Measurements from ENCODE around the gene HRK. TPM values are rescaled to one million over a fixed set of nuclear protein-coding genes. Genes with fewer than 3 reads are reported as not detected.

HRK gene
- total RNA-seq, 1 experiment from 2014 or later, result 1.2 TPM

Other genes starting within 250 kb of the HRK start
- 23.0 and 33.3 TPM in 2 replicates for gene SPRING1, start 143.4 kb downstream of the HRK start, total RNA-seq (2014; rRNA removed; shearing (Covaris generic); ENCODE audit: low replicate concordance)
- gene RNFT2, start 143.1 kb downstream of the HRK start, total RNA-seq (2014; rRNA removed; shearing (Covaris generic); ENCODE audit: low replicate concordance), result 6.7 and 10.7 TPM in 2 replicates
- 34.8 TPM in 2 replicates for gene FBXW8, start 29.5 kb upstream of the HRK start, total RNA-seq (2014; rRNA removed; shearing (Covaris generic); ENCODE audit: low replicate concordance)
- gene TESC, start 218.0 kb upstream of the HRK start, total RNA-seq (2014; rRNA removed; shearing (Covaris generic); ENCODE audit: low replicate concordance), result 69.2 and 140 TPM in 2 replicates